Measurements from ENCODE around the gene GYG2. TPM values are rescaled to one million over a fixed set of nuclear protein-coding genes. Genes with fewer than 3 reads are reported as not detected.
"Not testable (repeated sequence)": the region's sequence is repeated elsewhere in the genome, so short reads cannot be mapped to it uniquely, and the experiment has no call there.

Gene GYG2
- total RNA-seq, 1 donor from 2014 or later, result 0.68 TPM

DNA sequence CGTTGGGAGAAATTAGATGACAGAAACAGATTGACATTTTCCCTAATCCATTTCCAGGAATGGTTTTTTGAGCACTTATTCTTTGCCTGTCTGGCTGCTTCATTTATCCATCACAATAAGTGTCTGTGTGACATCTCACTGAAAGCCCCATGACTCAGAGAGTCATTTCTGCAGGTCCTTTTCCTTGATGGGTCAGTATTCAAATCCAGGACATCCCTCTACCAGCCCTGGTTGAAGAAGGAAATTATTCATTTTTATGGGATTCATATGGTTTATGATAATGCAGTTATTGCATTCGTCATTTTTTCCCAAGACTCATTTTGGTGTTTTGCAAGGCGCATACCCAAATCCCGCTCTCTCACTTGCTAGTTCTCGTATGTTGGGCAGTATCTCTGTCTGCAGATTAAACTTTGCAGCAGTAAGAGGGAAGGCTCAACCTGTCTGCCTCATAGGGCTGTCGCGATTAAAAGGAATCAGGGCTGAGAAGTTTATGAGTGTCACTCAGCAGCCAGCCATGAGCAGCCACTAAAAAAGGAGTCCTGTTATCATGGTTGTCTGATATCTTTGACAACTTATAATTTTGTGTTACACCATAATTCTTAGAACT, 44.0 kb downstream of the GYG2 start:
- no peak for DNase-seq

DNA sequence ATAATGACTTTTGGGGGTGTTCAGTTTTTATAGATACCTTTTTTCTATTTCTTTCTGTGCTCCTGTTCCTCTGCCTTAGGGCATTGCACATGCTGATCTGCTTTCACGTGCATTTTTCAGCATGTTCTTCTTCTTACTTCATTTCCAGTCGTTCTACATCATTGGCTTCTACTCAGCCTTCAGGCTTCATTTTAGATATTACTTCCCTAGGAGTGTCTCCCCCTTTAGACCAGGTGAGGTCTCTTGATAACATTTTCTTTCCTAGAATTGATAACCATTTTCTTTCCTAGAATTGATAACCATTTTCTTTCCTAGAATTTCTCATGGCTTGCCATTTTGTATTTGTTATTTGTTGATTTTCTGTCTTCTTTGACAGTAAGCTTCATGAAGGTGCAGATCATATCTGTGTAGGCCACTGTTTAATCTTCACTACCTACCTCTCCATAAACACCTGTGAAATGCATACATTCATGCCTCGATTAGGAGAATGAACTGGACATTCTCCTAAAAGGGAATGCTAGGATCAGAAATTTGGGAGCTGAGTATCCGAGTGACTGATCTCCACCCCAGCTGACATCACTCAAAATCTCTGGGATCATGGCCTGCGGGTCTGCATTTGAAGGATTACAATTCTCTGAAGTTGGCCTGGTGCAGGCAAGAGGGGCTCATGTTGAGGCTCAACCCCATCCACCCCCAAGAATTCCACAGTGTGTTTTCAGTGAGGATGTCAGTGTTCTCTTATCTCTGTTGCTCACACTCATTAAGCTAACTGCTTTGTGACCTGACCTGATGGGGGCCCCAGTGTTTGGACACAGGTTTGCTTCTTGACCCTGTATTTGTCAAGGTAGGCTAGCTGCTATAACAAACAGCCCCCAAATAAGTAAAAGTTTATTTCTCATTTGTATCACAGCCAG, 45.7 kb downstream of the GYG2 start:
- DNase-seq, result no peak

DNA sequence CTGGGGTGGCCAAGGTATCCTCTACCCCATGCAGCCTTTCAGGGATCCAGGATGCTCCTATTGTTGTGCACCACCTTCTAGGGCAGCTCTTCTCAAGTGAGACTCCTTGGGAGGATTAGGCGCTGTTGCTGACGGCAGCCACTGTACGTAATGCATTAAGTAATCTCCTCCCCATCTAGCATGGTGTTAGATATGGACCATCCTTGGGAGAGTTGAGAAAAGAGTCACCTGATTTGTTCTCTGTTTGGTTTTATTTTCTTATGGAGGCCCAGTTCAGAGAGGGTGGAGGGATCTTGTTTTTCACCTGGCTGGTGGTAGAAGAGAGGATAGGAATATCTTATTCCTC, 46.4 kb downstream of the GYG2 start:
- DNase-seq, result no peak

DNA sequence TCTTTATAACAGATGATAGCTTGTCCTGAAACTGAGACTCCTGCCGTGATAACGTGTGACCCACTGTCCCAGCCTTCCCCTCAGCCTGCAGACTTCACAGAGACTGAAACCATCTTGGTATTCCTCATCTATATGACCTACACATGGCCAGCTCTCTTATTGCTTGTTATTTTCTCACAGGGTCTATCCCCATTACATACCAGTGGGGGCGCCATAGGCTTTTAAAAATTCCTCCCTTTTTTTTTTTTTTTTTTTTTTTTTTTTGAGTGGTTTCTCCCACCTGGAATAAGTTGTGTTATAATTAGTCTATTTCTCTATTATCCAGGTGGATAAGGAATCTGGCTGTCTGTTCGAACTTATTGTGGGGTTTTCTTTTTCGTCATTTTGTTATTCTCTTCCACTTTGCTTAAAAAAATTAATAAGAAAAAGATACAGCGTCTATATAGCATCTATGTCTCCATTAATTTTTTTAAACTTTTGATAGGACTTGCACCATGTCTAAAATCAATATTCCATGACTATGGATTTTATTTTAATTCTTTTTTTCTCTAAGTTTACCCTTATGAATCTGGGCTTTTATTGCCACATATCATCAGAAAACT, 47.2 kb downstream of the GYG2 start:
- peak; percentile 31 for DNase-seq

DNA sequence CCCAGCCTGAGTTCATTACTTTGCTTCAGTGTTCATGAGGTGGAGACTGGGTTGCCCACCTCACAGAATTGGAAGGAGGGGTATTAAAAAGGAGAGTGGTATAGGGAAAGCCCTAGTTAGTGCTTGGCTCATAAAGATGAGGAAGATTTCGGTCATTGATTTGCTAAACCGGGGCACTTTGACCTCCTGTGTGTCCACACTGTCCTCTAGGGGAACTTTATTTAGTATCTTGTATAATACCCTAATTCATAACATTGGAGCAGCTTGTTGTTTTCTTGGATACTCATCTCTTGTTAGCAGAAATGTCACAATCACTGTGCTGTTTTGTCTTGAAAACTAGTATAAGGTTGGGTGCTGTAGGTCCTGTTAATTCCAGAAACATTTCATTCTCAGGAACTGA, 49.8 kb downstream of the GYG2 start:
- DNase-seq, result no peak

DNA sequence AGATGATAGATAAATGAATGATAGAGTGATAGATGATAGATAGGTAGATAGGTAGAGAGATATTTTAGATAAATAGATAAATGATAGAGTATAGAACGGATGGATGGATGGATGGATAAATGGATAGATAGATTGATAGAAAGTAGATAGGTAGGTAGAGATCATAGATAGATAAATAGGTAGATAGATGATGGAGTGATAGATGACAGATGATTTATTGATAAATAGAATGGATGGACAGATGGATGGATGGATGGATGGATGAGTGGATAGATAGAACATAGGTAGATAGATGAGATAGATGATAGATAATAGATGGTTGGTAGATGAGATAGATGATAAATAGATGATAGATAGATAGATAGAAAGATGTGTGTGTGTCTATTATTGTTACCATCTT, 50.9 kb downstream of the GYG2 start:
- DNase-seq, result no peak

DNA sequence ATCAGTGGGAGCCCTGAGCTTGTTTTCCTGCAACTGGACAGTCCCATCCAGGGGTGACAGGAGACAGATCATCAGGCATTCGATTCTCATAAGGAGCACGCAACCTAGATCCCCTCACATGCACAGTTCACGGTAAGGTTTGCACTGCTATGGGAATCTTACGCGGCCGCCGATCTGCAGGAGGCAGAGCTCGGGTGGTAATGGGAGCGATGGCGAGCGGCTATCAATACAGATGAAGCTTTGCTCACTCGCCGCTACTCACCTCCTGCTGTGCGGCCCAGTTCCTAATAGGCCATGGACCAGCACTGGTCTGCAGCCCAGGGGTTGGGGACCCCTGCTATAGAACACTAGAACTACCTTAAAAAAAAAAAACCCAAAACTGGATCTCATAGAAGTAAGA, 55.0 kb downstream of the GYG2 start:
- no peak for DNase-seq

DNA sequence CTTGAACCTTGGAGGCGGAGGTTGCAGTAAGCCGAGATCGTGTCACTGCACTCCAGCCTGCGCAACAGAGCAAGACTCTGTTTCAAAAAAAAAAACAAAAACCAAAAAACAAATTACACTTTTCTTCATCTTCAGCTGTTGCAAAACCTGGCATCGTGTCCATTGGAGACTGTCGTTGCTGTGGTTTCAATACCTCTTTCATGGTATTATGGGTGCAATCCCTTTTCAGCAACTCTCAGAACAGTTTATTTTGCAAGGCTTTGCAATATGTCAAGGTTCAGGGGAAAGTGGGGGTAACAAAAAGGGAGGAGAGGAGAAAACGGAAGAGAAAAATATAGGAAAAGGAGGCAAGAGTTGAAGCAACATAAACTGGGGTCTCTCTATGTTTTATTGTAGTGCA, 59.6 kb downstream of the GYG2 start:
- no peak for DNase-seq

DNA sequence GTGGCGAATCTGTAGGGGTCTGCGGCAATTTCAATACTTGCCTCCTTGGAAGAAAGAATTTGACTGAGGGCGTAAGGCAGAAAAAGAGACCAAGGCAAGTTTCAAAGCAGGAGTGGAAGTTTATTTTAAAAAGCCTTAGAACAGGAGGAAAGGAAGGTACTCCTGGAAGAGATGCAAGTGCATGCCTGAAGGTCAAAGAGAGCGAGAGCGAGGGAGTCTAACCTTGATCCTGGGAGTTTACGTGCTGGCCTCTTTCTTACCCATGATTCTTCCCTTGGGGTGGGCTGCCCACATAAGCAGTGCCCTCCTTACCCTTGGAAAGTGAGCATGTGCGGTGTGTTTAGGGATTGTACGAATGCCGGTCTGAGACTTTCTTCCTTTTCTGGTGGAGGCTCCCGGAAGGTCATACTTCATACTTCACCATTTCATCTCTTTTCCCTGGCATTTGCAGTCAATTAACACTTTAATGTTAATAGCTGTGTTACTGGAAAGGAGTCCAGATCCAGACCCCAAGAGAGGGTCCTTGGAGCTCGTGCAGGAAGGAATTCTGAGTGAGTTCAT, 60.4 kb downstream of the GYG2 start:
- DNase-seq, result no peak

DNA sequence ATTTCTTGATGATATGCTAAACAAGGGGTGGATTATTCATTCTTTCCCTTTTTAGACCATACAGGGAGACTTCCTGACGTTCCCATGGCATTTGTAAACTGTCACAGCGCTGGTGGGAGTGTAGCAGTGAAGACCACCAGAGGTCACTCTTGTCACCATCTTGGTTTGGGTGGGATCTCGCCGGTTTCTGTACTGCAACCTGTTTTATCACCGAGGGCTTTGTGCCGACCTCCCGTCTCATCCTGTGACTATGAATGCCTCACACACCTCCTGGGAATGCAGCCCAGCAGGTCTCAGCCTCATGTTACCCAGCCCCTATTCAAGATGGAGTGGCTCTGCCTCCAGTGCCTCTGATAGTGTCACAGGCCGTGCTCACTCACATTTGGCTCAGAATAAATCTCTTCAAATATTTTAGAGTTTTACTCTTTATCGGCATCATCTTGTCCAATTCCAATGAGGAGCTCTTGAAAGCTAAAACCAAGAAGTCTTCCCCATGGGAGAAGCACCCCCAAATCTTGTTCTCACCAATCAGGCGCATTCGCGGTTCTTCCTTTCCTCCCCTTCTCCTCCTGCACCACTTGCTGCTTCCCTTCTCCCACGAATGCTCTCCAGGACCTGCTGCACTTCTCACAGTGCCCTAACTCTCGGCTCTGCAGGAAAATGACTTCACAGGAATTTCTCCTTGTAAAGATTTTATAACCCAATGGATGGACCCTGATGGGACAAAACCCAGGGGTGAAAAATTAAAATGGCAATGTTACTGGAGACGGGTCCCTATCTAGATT, 61.2 kb downstream of the GYG2 start:
- peak; percentile 27 for DNase-seq

DNA sequence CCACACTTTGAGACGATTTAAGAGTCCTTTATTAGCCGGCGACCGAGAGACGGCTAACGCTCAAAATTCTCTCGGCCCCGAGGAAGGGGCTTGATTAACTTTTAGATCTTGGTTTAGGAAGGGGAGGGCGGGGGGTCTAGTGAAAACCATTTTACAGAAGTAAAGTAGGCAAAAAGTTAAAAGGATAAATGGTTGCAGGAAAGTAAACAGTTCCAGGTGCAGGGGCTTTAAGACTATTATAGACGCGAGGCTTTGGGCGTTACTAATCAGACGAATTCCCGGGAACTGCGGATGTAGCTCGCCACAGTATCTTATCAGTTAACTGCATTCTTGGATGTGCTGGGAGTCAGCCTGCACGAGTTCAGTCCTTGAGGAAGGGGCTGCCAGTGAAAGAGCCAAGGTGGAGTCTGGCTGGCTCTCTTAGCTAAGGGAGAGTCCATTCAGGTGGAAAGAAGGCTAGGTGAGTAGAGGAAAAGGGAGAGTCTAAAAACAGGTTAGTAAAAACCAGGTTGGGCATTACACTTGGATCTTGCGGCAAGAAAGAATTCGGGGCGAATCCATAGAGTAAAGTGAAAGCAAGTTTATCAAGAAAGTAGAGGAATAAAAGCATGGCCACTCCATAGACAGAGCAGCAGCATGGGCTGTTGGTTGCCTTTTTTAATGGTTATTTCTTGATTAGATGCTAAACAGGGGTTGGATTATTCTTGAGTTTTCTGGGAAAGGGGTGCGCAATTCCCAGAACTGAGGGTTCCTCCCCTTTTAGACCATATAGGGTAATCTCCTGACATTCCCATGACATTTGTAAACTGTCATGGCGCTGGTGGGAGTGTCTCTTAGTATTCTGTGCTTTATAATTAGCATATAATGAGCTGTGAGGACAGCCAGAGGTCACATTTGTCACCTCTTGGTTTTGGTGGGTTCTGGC, 62.1 kb downstream of the GYG2 start:
- not testable (repeated sequence) for DNase-seq

DNA sequence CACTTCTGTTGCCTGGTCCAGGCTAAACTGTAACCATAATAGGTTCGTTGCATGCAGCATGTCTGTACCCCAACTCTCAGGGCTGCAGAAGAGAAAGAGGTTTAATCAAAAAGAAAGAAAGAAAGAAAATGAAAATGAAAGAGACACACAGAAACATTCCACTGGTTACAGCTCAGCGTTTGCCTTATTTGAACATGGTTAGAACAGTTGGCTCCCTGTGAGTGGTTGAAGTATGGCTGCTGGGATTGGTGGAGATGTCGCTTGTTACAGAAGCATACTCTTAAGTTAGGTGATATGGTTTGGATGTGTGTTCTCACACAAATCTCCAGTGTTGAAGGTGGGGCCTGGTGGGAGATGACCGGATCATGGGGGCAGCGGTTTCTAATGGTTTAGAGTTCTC, 64.1 kb downstream of the GYG2 start:
- DNase-seq, result no peak

DNA sequence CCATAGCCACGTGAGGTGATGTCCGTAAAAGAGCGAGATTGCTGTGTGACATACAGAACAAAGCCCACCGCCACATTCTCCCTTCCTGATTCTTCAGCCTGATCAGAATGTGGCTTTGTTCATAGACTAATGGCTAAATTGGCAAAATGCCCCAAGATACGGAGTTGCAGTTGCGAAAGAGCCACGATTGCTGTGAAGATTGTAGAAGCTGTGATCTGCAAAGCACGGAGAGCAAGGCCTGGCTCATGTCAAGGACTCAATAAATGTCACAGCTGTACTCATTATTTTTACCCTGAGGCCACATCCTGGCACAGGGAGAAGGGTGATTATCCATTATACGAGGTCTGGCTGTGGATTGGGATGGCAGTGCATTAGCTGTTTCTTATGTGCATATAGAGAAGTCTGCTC, 66.2 kb downstream of the GYG2 start:
- DNase-seq, result no peak

DNA sequence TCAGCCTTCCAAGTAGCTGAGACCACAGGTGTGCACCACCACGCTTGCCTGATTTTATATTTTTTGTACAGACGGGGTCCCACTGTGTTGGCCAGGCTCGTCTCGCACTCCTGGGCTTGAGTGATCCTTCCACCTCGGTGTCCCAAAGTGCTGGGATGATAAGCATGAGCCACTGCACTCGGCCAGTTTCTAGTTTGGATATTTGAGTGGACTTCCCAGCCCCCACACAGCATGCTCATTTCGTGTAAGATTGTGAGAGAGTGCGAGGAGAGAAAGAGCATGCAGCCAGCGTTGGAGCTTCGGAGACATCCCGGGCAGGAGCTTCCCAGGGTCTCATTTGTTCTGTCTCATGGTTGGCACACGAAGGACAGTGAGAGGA, 68.6 kb downstream of the GYG2 start:
- DNase-seq, result no peak

DNA sequence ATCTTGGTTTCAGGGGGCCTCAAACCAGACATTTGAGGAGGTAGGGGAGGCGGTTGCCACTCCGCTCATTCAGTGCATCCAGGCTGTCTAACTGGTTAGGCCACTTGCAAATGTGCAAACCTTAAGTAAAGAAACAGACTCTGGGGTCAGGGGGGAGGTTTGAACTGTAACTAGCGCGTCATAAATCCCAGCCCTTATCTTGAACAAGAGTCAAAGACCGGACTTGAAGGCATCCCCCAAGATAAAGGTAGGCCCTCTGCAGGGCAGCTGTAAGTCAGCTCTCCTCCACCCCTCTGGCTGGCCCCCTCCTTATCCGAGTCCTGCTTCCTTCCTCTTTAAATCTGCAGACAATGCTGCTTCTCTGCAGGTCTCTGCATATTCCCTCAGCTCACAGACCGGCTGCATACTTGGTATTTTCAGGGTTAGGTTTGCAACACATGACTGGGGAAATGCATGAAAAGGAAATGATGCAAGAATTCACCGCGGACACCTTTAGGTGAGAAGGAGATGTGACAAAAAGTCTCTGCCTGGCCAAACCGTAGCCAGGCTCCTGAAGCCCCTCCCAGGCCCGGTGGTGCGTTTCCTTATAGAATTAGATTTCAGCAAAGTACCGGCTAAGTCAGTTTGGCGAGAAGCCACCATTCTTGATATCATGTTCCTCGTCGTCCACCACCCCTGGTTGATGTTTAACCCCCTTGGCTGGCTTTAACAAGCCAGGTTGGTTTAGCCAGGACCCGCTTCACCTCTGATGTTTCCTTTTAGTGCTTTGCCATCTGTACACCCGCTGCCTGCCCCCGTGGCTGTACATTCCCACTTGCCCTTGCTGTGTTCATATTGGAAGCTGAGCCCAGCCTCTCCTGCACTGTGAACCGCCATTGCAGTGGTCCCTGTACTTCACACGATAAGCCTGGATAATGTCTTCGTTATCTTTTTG, 69.2 kb downstream of the GYG2 start:
- peak; percentile 13 for DNase-seq

DNA sequence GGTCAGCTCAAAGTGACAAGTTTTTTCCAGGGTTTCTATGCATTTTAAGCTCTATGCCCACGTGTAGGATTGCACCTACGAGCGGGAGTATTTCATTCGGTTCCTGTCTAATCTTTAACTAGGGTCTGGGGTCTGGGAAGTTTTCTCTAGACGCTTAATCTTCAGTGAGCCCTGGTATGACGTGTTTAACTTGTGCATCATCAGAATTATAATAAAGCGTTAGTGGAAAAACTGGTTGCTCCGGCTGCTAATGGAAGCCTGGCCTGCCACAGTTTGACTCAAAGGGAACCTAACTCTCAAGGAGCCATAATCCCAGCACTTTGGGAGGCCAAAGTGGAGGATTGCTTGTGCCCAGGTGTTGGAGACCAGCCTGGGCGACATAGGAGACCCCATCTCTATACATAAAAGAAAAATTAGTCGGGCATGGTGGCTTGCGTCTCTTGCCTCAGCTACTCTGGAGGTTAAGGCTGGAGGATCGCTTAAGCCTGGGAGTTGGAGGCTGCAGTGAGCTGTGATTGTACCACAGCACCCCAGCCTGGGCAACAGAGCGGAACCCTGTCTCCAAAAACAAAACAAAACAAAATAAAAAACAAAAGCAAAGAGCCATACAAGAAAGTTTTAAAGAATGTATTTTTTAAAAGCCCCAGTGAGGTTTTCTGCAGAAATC, 70.2 kb downstream of the GYG2 start:
- no peak for DNase-seq

DNA sequence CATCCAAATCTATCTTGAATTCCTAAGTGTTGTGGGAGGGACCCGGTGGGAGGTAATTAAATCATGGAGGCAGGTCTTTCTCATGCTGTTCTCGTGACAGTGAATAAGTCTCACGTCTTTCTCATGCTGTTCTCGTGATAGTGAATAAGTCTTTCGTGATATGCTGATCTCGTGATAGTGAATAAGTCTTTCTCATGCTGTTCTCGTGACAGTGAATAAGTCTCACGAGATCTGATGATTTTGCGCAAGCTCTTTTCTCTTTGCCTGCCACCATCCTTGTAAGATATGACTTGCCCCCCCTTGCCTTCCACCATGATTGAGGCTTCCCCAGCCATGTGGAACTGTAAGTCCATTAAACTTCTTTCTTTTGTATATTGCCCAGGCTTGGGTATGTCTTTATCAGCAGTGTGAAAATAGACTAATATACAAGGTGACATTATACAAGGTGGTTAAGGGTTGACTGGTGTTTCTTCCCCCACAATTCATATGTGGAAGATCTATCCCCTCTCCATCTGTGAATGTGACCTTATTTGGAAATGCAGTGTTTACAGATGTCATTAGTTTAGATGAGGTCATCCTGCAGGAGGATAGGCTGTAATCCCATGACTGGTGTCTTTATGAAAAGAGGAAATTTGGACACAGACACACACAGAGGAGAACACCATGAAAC, 72.8 kb downstream of the GYG2 start:
- no peak for DNase-seq

DNA sequence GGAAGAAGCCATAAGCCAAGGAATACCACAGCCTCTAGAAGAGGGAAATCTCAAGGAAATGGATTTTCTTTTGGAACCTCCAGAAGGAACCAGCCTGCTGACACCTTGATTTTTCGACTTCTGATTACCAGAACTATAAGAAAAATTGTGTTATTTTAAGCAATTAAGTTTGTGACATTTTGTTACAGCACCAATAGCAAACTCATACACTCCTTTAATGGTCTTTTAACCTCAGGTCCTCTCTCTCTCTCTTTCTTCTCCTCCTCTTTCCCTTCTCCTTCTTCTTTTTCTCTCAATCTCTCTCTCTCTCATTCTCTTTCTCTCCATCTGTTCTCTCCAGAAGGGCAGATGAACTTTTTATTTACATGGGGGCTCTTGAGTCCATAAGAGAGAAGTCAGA, 74.1 kb downstream of the GYG2 start:
- no peak for DNase-seq

DNA sequence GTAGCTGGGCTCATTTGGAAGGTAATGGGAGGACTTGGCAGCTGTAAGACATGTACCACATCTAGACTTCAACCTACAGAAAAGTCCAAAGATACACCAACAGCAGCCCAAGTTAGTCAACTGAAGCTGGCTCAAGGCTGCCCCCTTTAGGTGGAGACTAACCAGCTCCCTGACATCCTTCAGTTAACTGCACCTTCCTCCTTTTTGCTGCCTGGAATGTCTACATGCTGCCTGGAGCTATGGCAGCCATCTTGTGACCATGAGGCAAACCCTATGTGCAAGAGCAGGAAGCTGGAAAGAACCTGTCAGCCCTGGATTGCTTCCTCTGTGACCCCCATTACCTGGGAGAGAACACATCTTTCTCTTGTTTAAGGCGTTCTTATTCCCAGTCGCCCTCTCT, 74.6 kb downstream of the GYG2 start:
- DNase-seq, result no peak

All from dermis blood vessel endothelial cell (primary cell).